ENCODE results near the gene MRPL42. TPM values are rescaled to one million over a fixed set of nuclear protein-coding genes. Genes with fewer than 3 reads are reported as not detected.

MRPL42 gene
- total RNA-seq, 1 donor from 2014 or later = 82.7 TPM

- Mint-ChIP-seq H3K27ac (ENCODE audit: unreplicated experiment) (no peak overlapping the region), H3K27me3 (ENCODE audit: unreplicated experiment) (peaks cover 2% of the 10 kb centered on the region), H3K4me1 (ENCODE audit: low read depth, unreplicated experiment) (peaks cover 36% of the 10 kb centered on the region), H3K4me3 (ENCODE audit: unreplicated experiment) (no peak overlapping the region), H3K9me3 (ENCODE audit: unreplicated experiment) (no peaks in the 10 kb centered on the region), H3K36me3 (ENCODE audit: unreplicated experiment) (no peaks in the 10 kb centered on the region)
- no peak for DNase-seq
- no peak for TF ChIP-seq CTCF (IDR thresholded peaks at IDR 0.05; ENCODE audit: partially characterized antibody, unreplicated experiment)
These were observed 41.4 kb upstream of the MRPL42 start for GRCh38 chr12:93425736-93426411.

GRCh38 chr12:93426412-93426805 is 40.9 kb upstream of the MRPL42 start:
- H3K4me1 Mint-ChIP-seq (ENCODE audit: low read depth, unreplicated experiment) = peaks cover 34% of the 10 kb centered on the region
- peaks cover 2% of the 10 kb centered on the region for H3K27me3 Mint-ChIP-seq (ENCODE audit: unreplicated experiment)
- no peaks in the 10 kb centered on the region for H3K9me3 Mint-ChIP-seq (ENCODE audit: unreplicated experiment)
- H3K27ac Mint-ChIP-seq (ENCODE audit: unreplicated experiment) = no peak overlapping the region
- DNase-seq = no peak
- no peak overlapping the region for H3K4me3 Mint-ChIP-seq (ENCODE audit: unreplicated experiment)
- TF ChIP-seq CTCF (IDR thresholded peaks at IDR 0.05; ENCODE audit: partially characterized antibody, unreplicated experiment) = no peak
- no peaks in the 10 kb centered on the region for H3K36me3 Mint-ChIP-seq (ENCODE audit: unreplicated experiment)

GRCh38 chr12:93427779-93428564 is 39.3 kb upstream of the MRPL42 start:
- H3K36me3 Mint-ChIP-seq (ENCODE audit: unreplicated experiment) = no peaks in the 10 kb centered on the region
- TF ChIP-seq CTCF (IDR thresholded peaks at IDR 0.05; ENCODE audit: partially characterized antibody, unreplicated experiment) = no peak
- no peak for DNase-seq
- no peaks in the 10 kb centered on the region for H3K9me3 Mint-ChIP-seq (ENCODE audit: unreplicated experiment)
- H3K4me1 Mint-ChIP-seq (ENCODE audit: low read depth, unreplicated experiment) = peaks cover 24% of the 10 kb centered on the region
- peaks cover 2% of the 10 kb centered on the region for H3K27me3 Mint-ChIP-seq (ENCODE audit: unreplicated experiment)
- H3K4me3 Mint-ChIP-seq (ENCODE audit: unreplicated experiment) = no peak overlapping the region
- no peak overlapping the region for H3K27ac Mint-ChIP-seq (ENCODE audit: unreplicated experiment)

GRCh38 chr12:93429448-93429847 is 37.9 kb upstream of the MRPL42 start:
- Mint-ChIP-seq H3K27ac (ENCODE audit: unreplicated experiment) (no peak overlapping the region), H3K4me3 (ENCODE audit: unreplicated experiment) (no peak overlapping the region), H3K9me3 (ENCODE audit: unreplicated experiment) (no peaks in the 10 kb centered on the region), H3K27me3 (ENCODE audit: unreplicated experiment) (peaks cover 2% of the 10 kb centered on the region), H3K36me3 (ENCODE audit: unreplicated experiment) (no peaks in the 10 kb centered on the region), H3K4me1 (ENCODE audit: low read depth, unreplicated experiment) (peaks cover 14% of the 10 kb centered on the region)
- TF ChIP-seq CTCF (IDR thresholded peaks at IDR 0.05; ENCODE audit: partially characterized antibody, unreplicated experiment) = no peak
- no peak for DNase-seq

- H3K27me3 Mint-ChIP-seq (ENCODE audit: unreplicated experiment) = peaks cover 2% of the 10 kb centered on the region
- no peak overlapping the region for H3K27ac Mint-ChIP-seq (ENCODE audit: unreplicated experiment)
- DNase-seq = no peak
- peaks cover 10% of the 10 kb centered on the region for H3K4me1 Mint-ChIP-seq (ENCODE audit: low read depth, unreplicated experiment)
- no peaks in the 10 kb centered on the region for H3K9me3 Mint-ChIP-seq (ENCODE audit: unreplicated experiment)
- TF ChIP-seq CTCF (IDR thresholded peaks at IDR 0.05; ENCODE audit: partially characterized antibody, unreplicated experiment) = no peak
- H3K4me3 Mint-ChIP-seq (ENCODE audit: unreplicated experiment) = no peak overlapping the region
- H3K36me3 Mint-ChIP-seq (ENCODE audit: unreplicated experiment) = no peaks in the 10 kb centered on the region
These were observed 37.5 kb upstream of the MRPL42 start for GRCh38 chr12:93429852-93430251.

Measured in glutamatergic neuron (in vitro differentiated cells).